Activated CD8-positive, alpha-beta memory T cell treated with anti-CD3 and anti-CD28 coated beads, Interleukin-2, amount 10 ng/mL, durations not matched to agents 7 days and 5 days (primary cell): Measurements from ENCODE around the gene LRFN3. TPM values are rescaled to one million over a fixed set of nuclear protein-coding genes. Genes with fewer than 3 reads are reported as not detected.
"Not testable (repeated sequence)": the region's sequence is repeated elsewhere in the genome, so short reads cannot be mapped to it uniquely, and the experiment has no call there.

ENCODE experiments used
- ATAC-seq: fragments of 150-1000 bp; cut with Tn5 transposase; one replicate; pipeline ENCODE4 v1.10.0; 2021; ENCODE audit warnings: moderate library complexity
- CTCF ChIA-PET: fragments of 350-600 bp; sonication (Branson Sonifier 250); formaldehyde crosslinking; loops from one replicate; lab custom pipeline; 2021; ENCODE audit warnings: antibody characterized with exemption; lab: Charles Lee
- DNase-seq: peaks from one replicate; pipeline ENCODE4 v3.0.0-alpha.2; 2020
- H3K27ac Mint-ChIP-seq: one replicate; pipeline ENCODE4 v1.8.0; 2021; ENCODE audit warnings: mild to moderate bottlenecking, mixed read lengths
- H3K27me3 Mint-ChIP-seq: one replicate; pipeline ENCODE4 v1.8.0; 2021; ENCODE audit warnings: mixed read lengths
- H3K36me3 Mint-ChIP-seq: one replicate; pipeline ENCODE4 v1.8.0; 2021; ENCODE audit warnings: mild to moderate bottlenecking, mixed read lengths
- H3K4me1 Mint-ChIP-seq: one replicate; pipeline ENCODE4 v1.8.0; 2021; ENCODE audit warnings: mixed read lengths
- H3K4me3 Mint-ChIP-seq: one replicate; pipeline ENCODE4 v1.8.0; 2021; ENCODE audit warnings: mild to moderate bottlenecking, moderate library complexity, mixed read lengths
- H3K9me3 Mint-ChIP-seq: one replicate; pipeline ENCODE4 v1.8.0; 2022; ENCODE audit warnings: low read depth, mixed read lengths
- total RNA-seq, 2 experiments: library from RNA; stranded (reverse); gene quantifications; one replicate each; pipeline ENCODE4 v1.2.3, GENCODE V29; 2021

Gene LRFN3
- total RNA-seq, 2 experiments from 2014 or later, result 11.9 TPM

DNA sequence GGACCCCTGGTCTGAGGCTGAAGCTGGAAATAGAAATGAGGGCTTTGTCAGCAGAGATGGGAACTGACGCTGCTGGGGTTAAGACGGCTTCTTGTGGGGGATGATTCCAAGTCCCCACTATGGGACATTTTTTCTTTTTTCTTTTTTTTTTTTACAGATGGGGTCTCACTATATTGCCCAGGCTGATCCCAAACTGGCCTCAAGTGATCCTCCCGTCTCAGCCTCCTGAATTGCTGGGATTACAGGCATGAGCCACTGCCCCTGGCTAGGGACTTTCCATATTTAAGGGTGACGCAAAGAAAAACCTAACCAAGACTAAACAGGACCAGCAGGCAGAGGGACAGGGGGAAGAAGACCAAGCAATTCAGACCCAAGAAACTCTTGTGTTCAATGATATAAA lies 10.0 kb downstream of the LRFN3 start:
- H3K27me3 Mint-ChIP-seq, result peaks cover 2% of the 10 kb centered on the region
- H3K4me1 Mint-ChIP-seq, result peaks cover 3% of the 10 kb centered on the region
- no peak overlapping the region for H3K27ac Mint-ChIP-seq
- no peaks in the 10 kb centered on the region for H3K9me3 Mint-ChIP-seq
- no peaks in the 10 kb centered on the region for H3K36me3 Mint-ChIP-seq
- ATAC-seq, result no peak
- H3K4me3 Mint-ChIP-seq, result no peak overlapping the region
- CTCF ChIA-PET, result interaction anchor here (0.8 to 0.9 kb wide), 2 partner anchors 62 kb away, joined by 3 read pairs; no protein-coding TSS in a partner anchor
- DNase-seq, result no peak

DNA sequence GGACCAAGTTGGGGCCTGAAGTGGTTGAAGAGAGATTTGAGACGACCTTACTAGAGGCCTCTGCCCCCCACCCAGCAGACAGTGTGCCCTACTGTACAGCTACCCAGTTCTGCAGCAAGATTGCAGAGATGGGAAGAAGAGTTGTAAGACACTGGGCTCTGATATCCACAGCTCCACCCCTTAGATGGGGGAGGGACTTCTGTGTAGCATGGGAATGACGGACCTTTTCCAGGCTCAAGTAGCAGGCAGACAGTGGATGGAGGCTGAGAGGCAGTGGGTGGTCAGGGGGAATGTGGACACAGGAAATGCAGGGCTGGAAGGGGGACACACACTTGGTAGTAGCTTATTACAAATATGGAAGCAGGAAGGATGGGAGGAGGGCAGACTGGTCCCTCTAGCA lies 13.0 kb downstream of the LRFN3 start:
- CTCF ChIA-PET, result interaction anchor here (0.7 to 1.9 kb wide), 4 partner anchors 65 to 1496 kb away, joined by 3 to 6 read pairs (median 3); partner anchors contain the start of genes ALKBH6, THAP8 and WDR62
- ATAC-seq, result no peak
- Mint-ChIP-seq H3K27me3 (peaks cover 2% of the 10 kb centered on the region), H3K4me3 (no peak overlapping the region), H3K9me3 (no peaks in the 10 kb centered on the region), H3K4me1 (peaks cover 21% of the 10 kb centered on the region), H3K27ac (no peak overlapping the region), H3K36me3 (no peaks in the 10 kb centered on the region)
- no peak for DNase-seq

GRCh38 chr19:35955881-35956634 lies 19.9 kb downstream of the LRFN3 start:
- Mint-ChIP-seq H3K4me3 (no peak overlapping the region), H3K27ac (no peak overlapping the region), H3K4me1 (peaks cover 37% of the 10 kb centered on the region), H3K9me3 (no peaks in the 10 kb centered on the region), H3K27me3 (peaks cover 24% of the 10 kb centered on the region), H3K36me3 (peaks cover 3% of the 10 kb centered on the region)
- DNase-seq (no peak), ATAC-seq (no peak)
- CTCF ChIA-PET, result interaction anchor here (0.8 to 1.6 kb wide), 2 partner anchors 9 to 14 kb away, joined by 3 to 6 read pairs; no protein-coding TSS in a partner anchor

- DNase-seq, H3K27ac Mint-ChIP-seq, H3K4me3 Mint-ChIP-seq, H3K36me3 Mint-ChIP-seq, ATAC-seq, H3K9me3 Mint-ChIP-seq: not testable (repeated sequence)
- peaks cover 35% of the 10 kb centered on the region for H3K4me1 Mint-ChIP-seq
- CTCF ChIA-PET, result interaction anchor here (0.7 kb wide), 1 partner anchor 54 kb away, joined by 3 read pairs; no protein-coding TSS in a partner anchor
- peaks cover 31% of the 10 kb centered on the region for H3K27me3 Mint-ChIP-seq
Observed at GRCh38 chr19:35957411-35957810, 21.2 kb downstream of the LRFN3 start.

DNA sequence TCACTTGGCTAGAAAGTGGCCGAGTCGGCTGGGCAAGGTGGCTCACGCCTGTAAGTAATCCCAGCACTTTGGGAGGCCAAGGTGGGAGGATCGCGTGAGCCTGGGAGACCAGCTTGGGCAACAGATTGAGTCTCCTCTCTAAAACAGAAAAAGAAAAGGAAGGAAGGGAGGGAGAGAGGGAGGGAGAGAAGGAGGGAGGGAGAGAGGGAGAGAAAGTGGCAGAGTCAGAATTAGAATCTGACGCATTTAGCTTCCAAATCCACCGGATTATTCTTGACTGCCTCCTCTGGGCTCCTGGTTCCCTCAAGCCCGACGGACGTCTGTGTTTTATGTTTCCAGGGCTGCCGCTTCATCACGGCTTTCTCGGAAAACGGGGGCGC lies 22.5 kb downstream of the LRFN3 start:
- peak; percentile 10 for ATAC-seq
- H3K27me3 Mint-ChIP-seq, result peaks cover 37% of the 10 kb centered on the region
- DNase-seq, result no peak
- H3K36me3 Mint-ChIP-seq, result peaks cover 3% of the 10 kb centered on the region
- no peaks in the 10 kb centered on the region for H3K9me3 Mint-ChIP-seq
- CTCF ChIA-PET, result interaction anchor here (0.5 to 1.3 kb wide), 9 partner anchors 9 to 333 kb away, joined by 3 to 6 read pairs (median 3); partner anchors contain the start of gene SYNE4
- peaks cover 22% of the 10 kb centered on the region for H3K4me1 Mint-ChIP-seq
- no peak overlapping the region for H3K27ac Mint-ChIP-seq
- H3K4me3 Mint-ChIP-seq, result no peak overlapping the region

DNA sequence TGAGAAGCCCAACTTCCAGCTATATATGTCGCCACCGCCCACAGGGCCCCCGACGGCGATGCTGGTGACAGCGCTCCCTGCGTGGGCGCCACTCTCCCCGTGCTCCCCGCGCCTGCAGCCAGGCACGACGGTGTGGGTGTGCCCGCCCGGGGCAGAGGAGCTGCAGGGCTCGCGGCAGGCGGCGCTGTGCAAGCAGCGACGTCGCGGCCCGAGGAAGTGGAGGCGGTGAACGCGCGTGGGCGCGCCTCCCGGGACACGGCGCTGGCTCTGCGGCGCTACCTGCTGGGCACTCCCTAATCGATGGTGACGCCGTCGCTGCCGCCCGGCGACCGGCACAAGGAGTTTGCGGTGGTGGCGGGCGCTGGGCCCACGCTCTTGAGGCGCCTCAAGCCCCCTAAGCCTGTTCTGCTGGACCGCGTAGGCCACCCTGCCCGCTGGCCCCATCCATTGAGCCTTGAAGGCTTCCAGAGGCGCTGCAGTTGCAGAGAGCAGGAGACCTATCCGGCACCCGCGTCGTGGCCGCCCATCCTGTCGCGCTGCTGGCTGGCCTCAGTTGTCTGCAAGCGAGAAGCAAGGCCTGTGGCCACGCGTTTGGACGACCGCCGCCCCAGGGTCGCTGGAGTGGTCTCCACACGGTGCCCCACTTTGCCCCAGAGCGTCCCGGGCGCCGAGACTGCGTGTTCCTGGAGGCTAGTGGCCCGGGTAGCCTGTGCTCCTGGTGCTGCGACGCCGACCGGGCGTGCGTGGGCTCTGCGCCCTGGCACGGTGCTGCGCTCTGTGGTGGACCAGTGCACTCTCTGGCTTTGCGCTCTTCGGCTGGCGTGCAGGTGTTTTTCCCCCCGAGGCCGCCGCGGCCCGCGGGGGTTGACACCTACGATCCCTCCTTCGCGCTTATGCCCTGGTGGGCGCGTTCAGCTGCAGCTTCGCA lies 23.1 kb downstream of the LRFN3 start:
- Mint-ChIP-seq H3K27me3 (peaks cover 38% of the 10 kb centered on the region), H3K9me3 (no peaks in the 10 kb centered on the region), H3K4me3 (no peak overlapping the region), H3K27ac (no peak overlapping the region), H3K4me1 (peaks cover 16% of the 10 kb centered on the region), H3K36me3 (peaks cover 3% of the 10 kb centered on the region)
- DNase-seq (peak; percentile 67), ATAC-seq (peak; percentile 92)
- CTCF ChIA-PET, result interaction anchor here (0.5 to 1.3 kb wide), 9 partner anchors 9 to 333 kb away, joined by 3 to 6 read pairs (median 3); partner anchors contain the start of gene SYNE4

- H3K4me3 Mint-ChIP-seq, result no peak overlapping the region
- CTCF ChIA-PET, result interaction anchor here (1.1 kb wide), 1 partner anchor 93 kb away, joined by 3 read pairs; no protein-coding TSS in a partner anchor
- DNase-seq, result no peak
- peaks cover 38% of the 10 kb centered on the region for H3K27me3 Mint-ChIP-seq
- H3K9me3 Mint-ChIP-seq, result no peaks in the 10 kb centered on the region
- H3K36me3 Mint-ChIP-seq, result peaks cover 3% of the 10 kb centered on the region
- peaks cover 15% of the 10 kb centered on the region for H3K4me1 Mint-ChIP-seq
- ATAC-seq, result no peak
- H3K27ac Mint-ChIP-seq, result no peak overlapping the region
Observed at GRCh38 chr19:35959968-35960320, 23.8 kb downstream of the LRFN3 start.

- Mint-ChIP-seq H3K9me3 (no peaks in the 10 kb centered on the region), H3K4me1 (peaks cover 12% of the 10 kb centered on the region), H3K27ac (no peak overlapping the region), H3K27me3 (peaks cover 38% of the 10 kb centered on the region), H3K36me3 (peaks cover 3% of the 10 kb centered on the region), H3K4me3 (no peak overlapping the region)
- CTCF ChIA-PET, result interaction anchor here (1.1 kb wide), 1 partner anchor 94 kb away, joined by 3 read pairs; no protein-coding TSS in a partner anchor
- DNase-seq (no peak), ATAC-seq (no peak)
Observed at GRCh38 chr19:35960432-35960972, 24.3 kb downstream of the LRFN3 start.

GRCh38 chr19:35963514-35963913 lies 27.3 kb downstream of the LRFN3 start:
- H3K27me3 Mint-ChIP-seq, result peaks cover 32% of the 10 kb centered on the region
- CTCF ChIA-PET, result interaction anchor here (1.6 kb wide), 1 partner anchor 91 kb away, joined by 3 read pairs; the partner anchor contains the start of gene THAP8
- H3K4me1 Mint-ChIP-seq, result peaks cover 17% of the 10 kb centered on the region
- H3K36me3 Mint-ChIP-seq, result peaks cover 3% of the 10 kb centered on the region
- no peak overlapping the region for H3K27ac Mint-ChIP-seq
- no peak for ATAC-seq
- H3K9me3 Mint-ChIP-seq, result no peaks in the 10 kb centered on the region
- peak; percentile 63 for DNase-seq
- H3K4me3 Mint-ChIP-seq, result no peak overlapping the region

GRCh38 chr19:35966771-35967170 lies 30.6 kb downstream of the LRFN3 start:
- Mint-ChIP-seq H3K9me3 (no peaks in the 10 kb centered on the region), H3K4me1 (peaks cover 13% of the 10 kb centered on the region), H3K27me3 (peaks cover 8% of the 10 kb centered on the region), H3K4me3 (no peak overlapping the region), H3K27ac (no peak overlapping the region), H3K36me3 (no peaks in the 10 kb centered on the region)
- peak; percentile 56 for DNase-seq
- CTCF ChIA-PET, result interaction anchor here (1.3 kb wide), 1 partner anchor 13 kb away, joined by 6 read pairs; no protein-coding TSS in a partner anchor
- peak; percentile 33 for ATAC-seq

DNA sequence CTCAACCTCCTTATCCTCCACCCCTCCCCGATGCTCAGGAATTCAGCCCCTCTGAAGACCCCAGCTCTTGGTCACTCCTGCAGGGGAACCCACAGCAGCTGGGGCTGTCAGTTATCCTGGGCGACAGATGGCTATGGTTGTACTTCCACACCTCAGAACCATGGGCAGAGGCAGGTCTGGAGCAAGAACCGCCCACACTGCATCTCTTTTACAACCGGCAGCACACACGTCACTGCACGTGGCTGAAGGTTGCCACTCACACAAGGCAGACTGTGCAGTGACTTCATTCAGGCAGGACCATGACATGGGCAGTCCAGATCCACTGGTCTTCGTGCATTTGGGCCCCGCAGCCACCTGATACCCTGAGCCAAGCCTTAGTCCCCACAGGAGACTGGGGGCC lies 37.3 kb downstream of the LRFN3 start:
- no peak overlapping the region for H3K27ac Mint-ChIP-seq
- H3K27me3 Mint-ChIP-seq, result peaks cover 3% of the 10 kb centered on the region
- no peaks in the 10 kb centered on the region for H3K36me3 Mint-ChIP-seq
- ATAC-seq (no peak), DNase-seq (no peak)
- no peak overlapping the region for H3K4me3 Mint-ChIP-seq
- peaks cover 5% of the 10 kb centered on the region for H3K4me1 Mint-ChIP-seq
- CTCF ChIA-PET, result no interaction called here
- no peaks in the 10 kb centered on the region for H3K9me3 Mint-ChIP-seq

- Mint-ChIP-seq H3K36me3 (no peaks in the 10 kb centered on the region), H3K4me3 (no peak overlapping the region), H3K27me3 (peaks cover 4% of the 10 kb centered on the region), H3K4me1 (no peaks in the 10 kb centered on the region), H3K9me3 (no peaks in the 10 kb centered on the region), H3K27ac (no peak overlapping the region)
- DNase-seq (no peak), ATAC-seq (no peak)
- CTCF ChIA-PET, result no interaction called here
Observed at GRCh38 chr19:35975608-35976214, 39.5 kb downstream of the LRFN3 start.
